HG03025 (cell line): ENCODE measurements around the gene ELP6.
"Not testable (repeated sequence)": the region's sequence is repeated elsewhere in the genome, so short reads cannot be mapped to it uniquely, and the experiment has no call there.

Source experiments
- ATAC-seq: cut with Tn5 transposase; IDR thresholded peaks from one replicate; pipeline ENCODE4 v1.9.1; 2021; ENCODE audit warnings: mild to moderate bottlenecking, moderate library complexity; ENCODE audit not compliant: unreplicated experiment, low FRiP score

Gene ELP6

GRCh38 chr3:47515100-47515499 is 1.6 kb upstream of the ELP6 start:
- no peak for ATAC-seq

- no peak for ATAC-seq
Measured at GRCh38 chr3:47512416-47513124, 942 bp downstream of the ELP6 start.

GRCh38 chr3:47505267-47505666 is 8.2 kb downstream of the ELP6 start:
- not testable (repeated sequence) for ATAC-seq

GRCh38 chr3:47504113-47504512 is 9.4 kb downstream of the ELP6 start:
- ATAC-seq: no peak

- ATAC-seq: no peak
Measured at GRCh38 chr3:47503033-47503432, 10.5 kb downstream of the ELP6 start.

- no peak for ATAC-seq
Measured at GRCh38 chr3:47496892-47497291, 16.6 kb downstream of the ELP6 start.

- no peak for ATAC-seq
Measured at GRCh38 chr3:47495886-47496285, 17.6 kb downstream of the ELP6 start.

- ATAC-seq: no peak
Measured at GRCh38 chr3:47495111-47495510, 18.4 kb downstream of the ELP6 start.

GRCh38 chr3:47491777-47492176 is 21.7 kb downstream of the ELP6 start:
- no peak for ATAC-seq

GRCh38 chr3:47491186-47491585 is 22.3 kb downstream of the ELP6 start:
- no peak for ATAC-seq

- ATAC-seq: no peak
Measured at GRCh38 chr3:47487265-47487664, 26.2 kb downstream of the ELP6 start.

- ATAC-seq: no peak
Measured at GRCh38 chr3:47485812-47486211, 27.7 kb downstream of the ELP6 start.

GRCh38 chr3:47482366-47482765 is 31.1 kb downstream of the ELP6 start:
- no peak for ATAC-seq

GRCh38 chr3:47481763-47482162 is 31.7 kb downstream of the ELP6 start:
- not testable (repeated sequence) for ATAC-seq

GRCh38 chr3:47480267-47480666 is 33.2 kb downstream of the ELP6 start:
- not testable (repeated sequence) for ATAC-seq

- ATAC-seq: no peak
Measured at GRCh38 chr3:47479826-47480160, 33.7 kb downstream of the ELP6 start.

- ATAC-seq: no peak
Measured at GRCh38 chr3:47478022-47478421, 35.5 kb downstream of the ELP6 start.

- ATAC-seq: no peak
Measured at GRCh38 chr3:47476644-47477199, 36.8 kb downstream of the ELP6 start.

GRCh38 chr3:47476330-47476626 is 37.2 kb downstream of the ELP6 start:
- ATAC-seq: no peak

GRCh38 chr3:47475570-47476329 is 37.8 kb downstream of the ELP6 start, which contains the start of gene SCAP:
SCAP (minus strand) TSS chr3:47475941; CDS start chr3:47442993, 32,948 bp downstream.
- peak; percentile 90 for ATAC-seq

- ATAC-seq: no peak
Measured at GRCh38 chr3:47475029-47475569, 38.4 kb downstream of the ELP6 start.

- no peak for ATAC-seq
Measured at GRCh38 chr3:47473391-47473790, 40.1 kb downstream of the ELP6 start.
